Measurements from ENCODE around the gene DPPA3. TPM values are rescaled to one million over a fixed set of nuclear protein-coding genes. Genes with fewer than 3 reads are reported as not detected.

Gene DPPA3
- total RNA-seq, 1 experiment from 2014 or later = not detected

GRCh38 chr12:7678744-7679143 lies 32.5 kb upstream of the DPPA3 start:
- no peak for DNase-seq (ENCODE audit: low read depth, low spot score)
- Histone ChIP-seq H3K27ac (ENCODE audit: low read length) (no peak overlapping the region), H3K36me3 (ENCODE audit: control insufficient read depth, insufficient read depth, low read length) (no peaks in the 10 kb centered on the region), H3K27me3 (ENCODE audit: control insufficient read depth, insufficient read depth, low read length) (no peaks in the 10 kb centered on the region), H3K4me1 (ENCODE audit: control insufficient read depth, insufficient read depth, low read length) (no peaks in the 10 kb centered on the region), H3K4me3 (ENCODE audit: low read depth in 2 of 2, low read length in 2 of 2) (no peak overlapping the region), H3K9me3 (ENCODE audit: control insufficient read depth, insufficient read depth, low read depth, low read length) (no peaks in the 10 kb centered on the region)
- POLR2A ChIA-PET = interaction anchor here (0.6 kb wide), 1 partner anchor 29 kb away, joined by 3 read pairs; no protein-coding TSS in a partner anchor
- ATAC-seq = no peak
- CTCF ChIA-PET = no interaction called here
- TF ChIP-seq TCF7L2 (IDR thresholded peaks at IDR 0.05; ENCODE audit: low read depth, low read length) (no peak), SIN3A (IDR thresholded peaks at IDR 0.05; ENCODE audit: borderline replicate concordance, insufficient read depth, low read depth, low read length) (no peak), REST (IDR thresholded peaks at IDR 0.05; ENCODE audit: insufficient read depth in 1 of 2, low read depth in 2 of 2, low read length in 1 of 2) (no peak), POLR2AphosphoS5 (IDR thresholded peaks at IDR 0.05; ENCODE audit: low read depth, low read length) (no peak), CTCF (IDR thresholded peaks at IDR 0.05) (no peak)
- intact Hi-C loops (cut with micrococcal nuclease; ENCODE audit: unreplicated experiment) = loop anchor here (5.0 kb wide), 1 partner anchor 64 kb away; no protein-coding TSS in a partner anchor
- no TSS peak for BruUV-seq (replicated peaks)
- in situ Hi-C loops (cut with HindIII; ENCODE audit: low pct_unique_long_range_greater_than_20kb, low sequenced_read_pairs) = no loop called here

GRCh38 chr12:7679251-7680045 lies 31.8 kb upstream of the DPPA3 start:
- intact Hi-C loops (cut with micrococcal nuclease; ENCODE audit: unreplicated experiment) = loop anchor here (5.0 kb wide), 1 partner anchor 63 kb away; no protein-coding TSS in a partner anchor
- ChIA-PET CTCF (no interaction called here), POLR2A (no interaction called here)
- no peak for ATAC-seq
- no peak for DNase-seq (ENCODE audit: low read depth, low spot score)
- no peak overlapping the region for H3K4me3 ChIP-seq (ENCODE audit: low read depth in 2 of 2, low read length in 2 of 2)
- no peaks in the 10 kb centered on the region for H3K9me3 ChIP-seq (ENCODE audit: control insufficient read depth, insufficient read depth, low read depth, low read length)
- no TSS peak for BruUV-seq (replicated peaks)
- H3K36me3 ChIP-seq (ENCODE audit: control insufficient read depth, insufficient read depth, low read length) = no peaks in the 10 kb centered on the region
- H3K27me3 ChIP-seq (ENCODE audit: control insufficient read depth, insufficient read depth, low read length) = no peaks in the 10 kb centered on the region
- no peak for TF ChIP-seq TCF7L2 (IDR thresholded peaks at IDR 0.05; ENCODE audit: low read depth, low read length)
- TF ChIP-seq SIN3A (IDR thresholded peaks at IDR 0.05; ENCODE audit: borderline replicate concordance, insufficient read depth, low read depth, low read length) = no peak
- no peak for TF ChIP-seq REST (IDR thresholded peaks at IDR 0.05; ENCODE audit: insufficient read depth in 1 of 2, low read depth in 2 of 2, low read length in 1 of 2)
- H3K27ac ChIP-seq (ENCODE audit: low read length) = no peak overlapping the region
- in situ Hi-C loops (cut with HindIII; ENCODE audit: low pct_unique_long_range_greater_than_20kb, low sequenced_read_pairs) = no loop called here
- H3K4me1 ChIP-seq (ENCODE audit: control insufficient read depth, insufficient read depth, low read length) = no peaks in the 10 kb centered on the region

Data from Panc1 (cell line).